HG02588 (cell line): ENCODE measurements around the gene ACVR1B.

Experiments
- ATAC-seq: cut with Tn5 transposase; IDR thresholded peaks from one replicate; pipeline ENCODE4 v1.9.1; 2021; ENCODE audit warnings: mild to moderate bottlenecking, moderate library complexity; ENCODE audit not compliant: unreplicated experiment

Gene ACVR1B

DNA sequence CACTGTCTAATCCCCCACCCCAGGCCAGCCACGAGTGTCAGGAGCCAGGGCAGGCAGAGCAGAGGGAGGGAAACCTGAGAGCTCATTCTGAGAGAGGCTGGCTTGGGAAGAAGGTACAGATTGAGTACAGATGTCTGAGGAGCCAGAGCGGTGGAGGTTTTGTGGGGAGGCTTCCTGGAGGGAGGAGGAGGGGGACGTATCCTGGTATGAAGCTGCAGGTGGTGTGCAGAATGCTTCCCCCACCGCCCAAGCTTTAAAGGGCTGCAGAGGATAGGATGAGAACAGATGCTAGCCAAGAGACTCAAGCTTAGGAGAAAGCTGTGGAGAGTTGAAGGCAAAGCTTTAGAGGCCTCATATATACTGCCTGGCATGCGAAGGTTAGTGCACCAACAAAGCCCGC is 52.1 kb downstream of the ACVR1B start:
- no peak for ATAC-seq

GRCh38 chr12:52004042-52004648 is 52.6 kb downstream of the ACVR1B start:
- no peak for ATAC-seq

GRCh38 chr12:52005218-52005902 is 53.9 kb downstream of the ACVR1B start:
- ATAC-seq = no peak

DNA sequence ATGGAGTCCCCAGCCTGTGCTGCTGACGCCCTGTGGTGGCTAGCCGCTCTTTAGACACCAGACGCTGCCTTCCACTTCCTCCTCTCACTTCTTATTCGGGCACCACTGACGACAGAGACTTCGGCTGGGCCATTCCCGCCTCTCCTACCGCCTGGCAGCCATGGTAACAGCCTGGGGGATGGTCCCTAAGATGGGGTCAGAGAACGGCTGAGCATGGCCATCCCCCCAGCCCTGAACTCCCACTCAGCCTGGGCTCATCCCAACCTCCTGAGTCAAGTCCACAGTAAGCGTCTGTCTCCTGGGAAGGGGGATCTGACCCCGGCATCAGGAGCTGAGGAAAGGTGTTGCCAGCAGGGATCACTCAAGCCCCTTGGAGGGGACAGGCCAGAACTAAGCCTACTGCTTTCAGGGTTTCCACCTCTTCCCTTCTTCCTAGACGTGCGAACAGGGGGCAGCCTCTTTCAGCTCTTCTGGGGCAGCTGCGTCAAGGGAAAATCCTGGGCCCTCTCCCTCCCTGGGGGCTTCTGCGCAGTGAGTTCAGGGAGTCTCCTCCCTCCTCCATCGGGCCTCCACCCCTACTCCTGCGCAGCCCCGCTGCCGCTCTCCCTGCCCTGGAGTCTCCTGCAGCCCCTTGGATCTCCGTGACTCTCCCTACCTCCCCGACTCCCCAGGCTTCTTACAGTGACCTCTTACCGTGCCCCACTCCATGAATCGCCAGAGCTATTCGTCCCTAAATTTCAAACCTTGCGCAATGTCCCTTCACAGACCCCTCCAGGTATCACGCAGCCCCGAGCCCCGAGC is 54.6 kb downstream of the ACVR1B start:
- ATAC-seq = peak; percentile 62

DNA sequence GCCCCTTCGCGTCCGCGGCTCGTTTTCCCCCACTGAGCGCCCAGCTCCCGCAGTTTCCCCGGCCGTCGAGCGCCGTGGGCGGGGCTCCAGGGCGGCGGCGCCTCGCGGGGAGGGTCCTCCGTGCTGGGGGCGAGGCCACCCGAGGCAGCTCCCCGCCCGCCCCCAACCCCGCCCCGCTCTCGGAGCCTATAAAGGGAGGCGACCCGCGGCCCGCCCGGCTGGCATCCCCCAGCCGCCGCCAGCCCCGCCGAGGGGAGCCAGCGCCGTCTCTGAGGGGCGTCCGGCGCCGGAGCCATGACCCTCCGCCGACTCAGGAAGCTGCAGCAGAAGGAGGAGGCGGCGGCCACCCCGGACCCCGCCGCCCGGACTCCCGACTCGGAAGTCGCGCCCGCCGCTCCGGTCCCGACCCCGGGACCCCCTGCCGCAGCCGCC is 55.2 kb downstream of the ACVR1B start, which contains the start of gene TAMALIN:
Gene TAMALIN (plus strand): TSS at position 221 of the 432 bp plus-strand sequence. CDS start 74 bp downstream, at position 295.
- ATAC-seq = no peak

GRCh38 chr12:52007158-52007921 is 55.8 kb downstream of the ACVR1B start:
- ATAC-seq = no peak

- no peak for ATAC-seq
These were observed 56.5 kb downstream of the ACVR1B start for GRCh38 chr12:52007982-52008510.

DNA sequence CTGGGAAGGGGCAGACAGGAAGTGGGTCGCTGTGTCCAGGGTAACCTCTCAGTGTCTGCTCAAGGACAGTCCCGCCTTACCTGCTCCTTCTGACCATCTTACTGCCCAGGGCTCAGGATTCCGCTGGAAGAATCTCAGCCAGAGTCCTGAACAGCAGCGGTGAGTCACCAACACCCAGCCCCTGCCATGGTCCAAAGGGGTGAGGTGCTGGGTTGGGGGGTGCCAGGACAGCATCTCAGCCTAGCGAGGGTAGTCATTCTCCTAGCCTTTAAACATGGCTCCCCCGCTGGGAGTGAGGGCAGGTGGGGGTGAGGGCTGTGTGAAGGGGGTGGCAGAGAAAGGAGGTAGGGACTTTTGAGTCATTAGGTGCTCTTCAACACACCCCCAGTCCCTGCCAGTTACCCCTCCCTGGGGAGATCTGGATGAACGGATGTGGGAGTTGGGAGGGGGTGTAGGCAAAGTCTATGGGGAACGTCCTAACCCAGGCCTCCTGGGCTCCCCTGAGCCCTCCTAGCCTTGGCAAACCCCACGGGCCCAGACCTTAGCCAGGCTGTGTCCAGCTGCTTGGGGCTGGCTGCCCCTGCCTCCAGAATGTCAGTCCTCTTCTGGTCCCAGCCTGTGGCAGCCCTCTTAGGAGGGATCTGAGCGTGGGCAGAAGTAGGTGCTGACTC is 57.7 kb downstream of the ACVR1B start:
- ATAC-seq = no peak

GRCh38 chr12:52010152-52010622 is 58.7 kb downstream of the ACVR1B start:
- ATAC-seq = no peak

DNA sequence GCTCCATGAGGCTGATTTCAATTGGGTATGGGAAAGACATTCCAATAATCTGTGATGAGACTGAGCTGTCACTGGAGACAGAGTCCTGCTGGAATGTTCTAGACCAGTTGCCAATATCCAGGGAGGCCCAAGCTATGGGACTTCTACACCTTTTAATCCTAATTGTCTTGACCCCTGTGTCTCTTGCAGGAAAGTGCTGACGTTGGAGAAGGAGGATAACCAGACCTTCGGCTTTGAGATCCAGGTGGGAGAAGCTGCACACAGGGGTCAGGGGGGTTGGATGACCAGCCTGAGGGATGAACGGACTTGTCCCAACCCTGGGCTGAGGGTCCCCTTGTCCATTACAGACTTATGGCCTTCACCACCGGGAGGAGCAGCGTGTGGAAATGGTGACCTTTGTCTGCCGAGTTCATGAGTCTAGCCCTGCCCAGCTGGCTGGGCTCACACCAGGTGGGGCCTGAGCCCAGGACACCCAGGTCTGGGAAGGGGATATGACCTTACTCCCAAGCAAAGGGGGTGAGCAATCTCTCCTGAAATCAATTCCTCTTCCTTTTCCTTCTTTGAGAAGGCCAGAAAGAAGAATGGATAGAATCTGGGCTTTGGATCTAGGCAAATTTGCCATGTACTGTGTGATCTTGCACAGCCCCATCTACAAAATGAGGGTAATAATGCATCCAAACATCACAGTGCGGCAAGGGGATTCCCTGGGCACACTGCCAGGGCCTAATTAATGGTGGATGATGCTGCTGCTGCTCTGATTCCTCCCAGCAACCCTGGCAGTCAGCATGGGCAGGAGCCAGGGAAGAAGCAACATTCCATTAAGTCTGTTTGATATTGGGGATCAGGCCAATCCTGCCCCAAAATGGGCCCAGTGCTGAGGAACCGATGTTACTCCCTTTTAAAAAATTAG is 59.4 kb downstream of the ACVR1B start:
- ATAC-seq = no peak

DNA sequence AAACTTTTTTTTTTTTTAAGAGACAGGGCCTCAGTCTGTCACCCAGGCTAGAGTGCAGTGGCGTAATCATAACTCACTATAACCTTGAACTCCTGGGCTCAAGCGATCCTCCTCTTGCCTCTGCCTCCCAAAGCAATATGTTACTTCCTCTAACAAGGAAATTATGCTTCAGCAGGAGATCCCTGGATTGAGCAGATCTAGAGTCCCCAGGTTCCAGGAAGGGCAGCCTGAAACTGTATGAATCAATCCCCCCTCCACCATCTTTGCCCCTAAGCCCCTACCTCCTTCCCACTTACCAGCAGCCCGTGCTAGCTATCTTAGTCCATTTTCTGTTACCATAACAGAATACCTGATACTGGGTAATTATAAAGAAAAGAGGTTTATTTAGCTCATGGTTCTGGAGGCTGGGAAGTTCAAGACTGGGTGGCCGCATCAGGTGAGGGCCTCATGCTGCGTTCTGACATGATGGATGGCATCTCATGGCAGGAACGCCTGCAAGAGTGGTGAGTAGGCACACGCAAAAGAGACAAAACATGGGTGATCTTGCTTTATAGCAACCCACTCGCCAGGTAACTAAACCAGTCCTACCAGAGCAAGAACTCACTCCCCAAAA is 60.2 kb downstream of the ACVR1B start:
- no peak for ATAC-seq

DNA sequence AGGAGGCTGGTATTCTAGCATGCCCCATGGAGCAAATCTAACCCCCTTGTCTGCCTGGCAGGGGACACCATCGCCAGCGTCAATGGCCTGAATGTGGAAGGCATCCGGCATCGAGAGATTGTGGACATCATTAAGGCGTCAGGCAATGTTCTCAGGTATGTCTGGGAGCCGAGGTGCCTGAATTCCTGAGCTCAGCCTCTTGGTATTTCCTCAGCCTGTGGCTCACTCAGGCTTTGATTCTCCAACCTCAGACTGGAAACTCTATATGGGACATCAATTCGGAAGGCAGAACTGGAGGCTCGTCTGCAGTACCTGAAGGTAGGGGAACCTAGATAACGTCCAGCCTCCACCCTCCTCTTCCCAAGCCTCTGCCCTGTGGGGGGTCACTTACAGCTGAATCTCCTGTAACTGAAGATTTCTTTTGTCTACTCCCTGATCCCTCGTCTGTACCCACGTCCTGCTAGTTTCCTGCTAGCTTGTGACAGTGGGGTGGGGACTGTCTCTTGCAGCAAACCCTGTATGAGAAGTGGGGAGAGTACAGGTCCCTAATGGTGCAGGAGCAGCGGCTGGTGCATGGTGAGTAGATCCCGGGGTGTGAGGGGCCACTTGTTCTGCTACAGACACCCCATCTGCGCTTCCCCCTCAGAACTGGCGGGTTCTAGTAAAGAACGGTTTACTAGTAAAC is 62.3 kb downstream of the ACVR1B start:
- ATAC-seq = no peak

- no peak for ATAC-seq
These were observed 63.4 kb downstream of the ACVR1B start for GRCh38 chr12:52014567-52015530.

DNA sequence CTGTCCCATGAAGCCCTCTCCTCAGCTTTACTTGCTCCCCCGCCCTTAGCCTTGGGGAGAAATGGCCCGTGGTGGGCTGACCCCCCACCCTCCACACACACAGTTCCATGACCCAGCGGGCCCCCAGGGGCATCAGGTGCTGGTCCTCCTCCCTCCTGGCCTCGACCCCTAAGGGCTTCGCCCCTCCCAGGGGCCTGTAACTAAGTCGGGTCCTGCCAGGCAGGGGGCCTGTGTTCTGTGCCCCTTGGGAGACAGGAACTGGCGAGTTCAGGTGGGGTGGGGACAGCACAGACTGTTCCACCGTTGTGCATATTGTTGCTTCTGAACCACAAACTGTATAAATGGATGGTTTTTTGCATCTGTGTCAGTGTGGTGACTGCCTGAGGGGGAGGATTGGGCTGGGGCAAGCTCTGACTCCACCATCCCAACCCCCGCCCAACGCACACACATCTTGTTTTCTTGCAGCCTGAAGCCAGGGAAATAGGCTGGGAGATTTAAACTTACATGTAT is 64.1 kb downstream of the ACVR1B start:
- no peak for ATAC-seq

GRCh38 chr12:52018433-52019112 is 67.1 kb downstream of the ACVR1B start:
- ATAC-seq = no peak

DNA sequence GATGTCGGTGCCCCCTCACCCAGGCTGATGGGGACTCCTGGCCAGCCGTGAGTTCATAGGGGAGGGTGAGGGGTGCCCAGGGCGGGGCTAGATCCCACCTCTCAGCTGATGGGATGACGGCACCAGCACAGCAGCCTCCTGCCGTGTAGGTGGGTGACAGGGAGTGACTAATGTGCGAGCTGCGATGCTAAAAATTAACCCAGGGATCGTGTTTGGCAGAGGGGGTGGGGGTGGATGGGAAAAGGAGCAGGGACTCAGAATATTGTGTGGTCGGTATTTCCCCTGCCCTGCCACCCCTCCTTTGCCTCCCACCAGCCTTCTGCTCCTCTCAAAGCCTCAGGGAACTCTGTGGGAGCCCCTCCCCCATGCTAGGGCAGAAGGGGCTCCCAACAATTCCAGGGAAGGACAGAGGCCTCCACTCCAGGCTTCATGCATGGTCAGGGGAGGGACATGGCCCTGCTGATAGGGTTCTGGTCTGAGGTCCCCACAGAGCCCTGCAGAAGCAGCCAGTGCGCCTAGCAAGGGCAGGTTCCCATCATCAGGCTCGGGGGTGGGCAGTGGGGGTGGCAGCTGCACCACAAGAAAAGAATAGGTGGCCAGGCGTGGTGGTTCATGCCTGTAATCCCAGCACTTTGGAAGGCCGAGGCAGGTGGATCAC is 67.7 kb downstream of the ACVR1B start:
- ATAC-seq = no peak
